ENCODE data around the gene CLIC3.

CLIC3 gene

GRCh38 chr9:137041124-137041523 lies 44.8 kb upstream of the CLIC3 start:
- no peak for DNase-seq (ENCODE audit: low read depth in 2 of 2)
- H3K4me3 ChIP-seq (replicated peaks in 1 of 2; ENCODE audit: low read depth in 2 of 2, low read length in 2 of 2): no peak overlapping the region
- no peak for TF ChIP-seq CTCF (IDR thresholded peaks at IDR 0.05; ENCODE audit: low read depth, low read length)

- no peak for TF ChIP-seq CTCF (IDR thresholded peaks at IDR 0.05; ENCODE audit: low read depth, low read length)
- no peak overlapping the region for H3K4me3 ChIP-seq (replicated peaks in 1 of 2; ENCODE audit: low read depth in 2 of 2, low read length in 2 of 2)
- no peak for DNase-seq (ENCODE audit: low read depth in 2 of 2)
These were observed 44.2 kb upstream of the CLIC3 start for GRCh38 chr9:137040568-137040967.

GRCh38 chr9:137039611-137040366 lies 43.4 kb upstream of the CLIC3 start:
- no peak overlapping the region for H3K4me3 ChIP-seq (replicated peaks in 1 of 2; ENCODE audit: low read depth in 2 of 2, low read length in 2 of 2)
- DNase-seq (ENCODE audit: low read depth in 2 of 2): no peak
- no peak for TF ChIP-seq CTCF (IDR thresholded peaks at IDR 0.05; ENCODE audit: low read depth, low read length)

GRCh38 chr9:137038916-137039315 lies 42.5 kb upstream of the CLIC3 start:
- TF ChIP-seq CTCF (IDR thresholded peaks at IDR 0.05; ENCODE audit: low read depth, low read length): no peak
- H3K4me3 ChIP-seq (replicated peaks in 1 of 2; ENCODE audit: low read depth in 2 of 2, low read length in 2 of 2): no peak overlapping the region
- no peak for DNase-seq (ENCODE audit: low read depth in 2 of 2)

- no peak for TF ChIP-seq CTCF (IDR thresholded peaks at IDR 0.05; ENCODE audit: low read depth, low read length)
- H3K4me3 ChIP-seq (replicated peaks in 1 of 2; ENCODE audit: low read depth in 2 of 2, low read length in 2 of 2): no peak overlapping the region
- no peak for DNase-seq (ENCODE audit: low read depth in 2 of 2)
These were observed 41.1 kb upstream of the CLIC3 start for GRCh38 chr9:137037483-137037882.

DNA sequence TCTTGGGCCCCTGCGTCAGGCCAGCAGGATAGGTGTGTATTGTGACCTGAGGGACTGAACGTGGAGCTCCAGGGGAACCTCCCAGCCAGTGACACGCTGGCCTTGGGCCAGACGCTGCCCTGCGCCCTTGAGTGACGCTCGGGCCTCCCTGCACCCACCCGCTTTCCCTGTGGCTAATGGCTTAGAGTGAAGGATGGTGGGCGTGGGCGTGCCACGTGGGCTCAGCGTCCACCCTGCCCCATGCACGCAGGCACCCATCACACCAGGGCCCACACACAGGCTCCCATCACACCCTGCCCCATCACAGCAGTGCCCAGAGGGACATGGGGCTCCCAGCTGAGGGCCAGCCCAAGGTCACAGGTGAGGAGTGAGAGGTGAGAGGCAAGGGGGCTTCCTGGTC lies 40.7 kb upstream of the CLIC3 start:
- no peak for DNase-seq (ENCODE audit: low read depth in 2 of 2)
- H3K4me3 ChIP-seq (replicated peaks in 1 of 2; ENCODE audit: low read depth in 2 of 2, low read length in 2 of 2): no peak overlapping the region
- no peak for TF ChIP-seq CTCF (IDR thresholded peaks at IDR 0.05; ENCODE audit: low read depth, low read length)

DNA sequence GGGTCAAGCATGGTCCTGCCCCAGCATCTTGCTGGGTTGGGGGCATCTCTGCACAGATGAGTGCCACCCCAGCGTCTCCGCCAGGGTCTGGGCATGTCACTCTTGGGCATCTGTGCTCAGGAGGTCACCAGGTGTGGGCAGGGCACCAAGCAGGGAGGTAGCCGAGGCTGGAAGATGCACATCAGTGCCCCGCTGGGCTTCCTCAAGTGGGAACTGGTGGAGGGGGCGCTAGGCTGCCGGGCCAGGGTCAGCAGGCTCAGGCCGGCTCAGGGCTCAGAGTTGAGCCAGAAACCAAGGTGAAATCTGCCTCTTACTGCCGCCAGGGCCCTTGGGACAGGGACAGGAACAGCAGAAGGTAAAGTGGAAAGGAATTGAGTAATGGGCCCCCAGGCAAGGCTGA lies 39.6 kb upstream of the CLIC3 start:
- H3K4me3 ChIP-seq (replicated peaks in 1 of 2; ENCODE audit: low read depth in 2 of 2, low read length in 2 of 2): no peak overlapping the region
- TF ChIP-seq CTCF (IDR thresholded peaks at IDR 0.05; ENCODE audit: low read depth, low read length): no peak

More for the DNA sequence above, 39.6 kb upstream of the CLIC3 start:
- DNase-seq (ENCODE audit: low read depth in 2 of 2): no peak

Data from cardiac fibroblast (primary cell).